Ramos (cell line): Measurements from ENCODE around the gene IL17RC.

Experiments
- in situ Hi-C: fragments of 300-500 bp; cut with MboI; formaldehyde crosslinking; loops from one replicate; pipeline ENCODE4 v1.14.3; 2022; ENCODE audit warnings: low sequenced_read_pairs; ENCODE audit not compliant: unreplicated experiment

IL17RC gene

DNA sequence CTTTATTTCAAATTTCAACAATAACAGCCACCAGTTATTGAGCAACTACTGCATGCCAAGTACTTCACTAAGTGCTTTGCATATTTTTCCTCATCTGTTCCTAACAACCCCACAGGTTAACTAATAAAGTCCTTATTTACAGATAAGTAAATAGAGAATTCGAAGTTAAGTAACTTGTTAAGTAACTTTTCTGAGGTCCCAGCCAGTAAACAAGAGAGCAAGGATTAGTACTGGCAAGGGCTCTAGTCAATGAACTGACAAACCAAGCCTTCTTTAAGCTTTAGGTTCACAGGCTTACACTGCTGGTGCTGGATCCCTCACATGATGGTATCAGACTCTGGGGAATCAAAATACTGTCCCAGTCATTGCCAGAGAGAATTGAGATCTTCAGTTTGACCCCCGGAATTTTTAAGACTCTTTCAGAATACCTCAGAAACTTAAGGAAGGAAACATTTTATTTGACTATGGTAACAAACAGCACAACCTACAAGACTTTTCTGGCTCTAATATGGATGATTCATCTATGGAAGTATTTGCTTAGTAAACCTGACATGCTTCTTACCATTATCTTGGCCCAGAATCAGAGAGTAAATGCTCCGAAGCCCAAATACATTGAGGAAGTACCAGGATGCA, 53.2 kb downstream of the IL17RC start:
- in situ Hi-C loops, result no loop called here

DNA sequence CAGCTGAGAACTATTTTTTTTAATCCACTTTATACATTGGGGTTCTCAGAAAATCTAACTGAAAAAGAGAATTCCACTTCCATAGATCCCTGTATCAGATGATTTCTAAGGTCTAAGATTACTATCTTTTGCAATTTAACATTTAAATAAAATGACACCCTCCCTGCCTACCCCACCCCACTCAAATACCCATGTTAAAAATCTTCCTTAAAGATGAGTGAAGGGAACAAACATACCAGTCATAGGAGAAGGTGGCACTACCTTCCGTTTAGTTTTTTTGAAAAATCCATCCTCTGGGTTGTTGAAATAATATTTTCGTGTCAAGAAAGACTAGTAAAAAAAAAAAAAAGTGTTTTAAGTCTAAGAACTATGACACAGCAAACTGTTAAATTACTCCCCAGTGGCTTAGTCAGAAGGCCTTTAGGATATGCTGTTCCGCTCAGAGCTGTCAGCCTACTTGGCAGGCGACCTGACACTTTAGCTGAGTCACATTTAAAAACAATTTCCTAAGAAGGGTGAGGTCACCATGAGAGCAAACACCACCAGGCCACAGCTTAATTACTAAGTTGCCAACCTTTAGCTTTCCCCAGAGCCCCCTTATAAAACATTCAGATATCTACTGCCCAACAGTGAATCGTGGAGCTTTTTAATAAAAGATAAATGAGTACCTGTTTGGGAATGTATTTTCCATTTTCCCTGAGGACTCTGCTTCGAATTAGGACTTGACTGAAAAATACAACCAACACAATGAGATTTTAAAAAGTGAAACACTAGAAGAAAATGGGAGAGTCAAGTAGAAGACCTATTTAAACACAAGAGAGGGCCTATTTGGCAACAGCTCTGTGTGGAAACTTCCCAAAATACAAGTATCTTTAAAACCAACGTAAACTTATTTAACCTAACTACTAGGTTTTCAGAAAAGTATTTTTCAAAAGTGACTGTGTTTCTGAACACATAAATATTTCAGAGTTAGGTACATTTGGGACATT, 60.1 kb downstream of the IL17RC start:
- in situ Hi-C loops, result no loop called here

DNA sequence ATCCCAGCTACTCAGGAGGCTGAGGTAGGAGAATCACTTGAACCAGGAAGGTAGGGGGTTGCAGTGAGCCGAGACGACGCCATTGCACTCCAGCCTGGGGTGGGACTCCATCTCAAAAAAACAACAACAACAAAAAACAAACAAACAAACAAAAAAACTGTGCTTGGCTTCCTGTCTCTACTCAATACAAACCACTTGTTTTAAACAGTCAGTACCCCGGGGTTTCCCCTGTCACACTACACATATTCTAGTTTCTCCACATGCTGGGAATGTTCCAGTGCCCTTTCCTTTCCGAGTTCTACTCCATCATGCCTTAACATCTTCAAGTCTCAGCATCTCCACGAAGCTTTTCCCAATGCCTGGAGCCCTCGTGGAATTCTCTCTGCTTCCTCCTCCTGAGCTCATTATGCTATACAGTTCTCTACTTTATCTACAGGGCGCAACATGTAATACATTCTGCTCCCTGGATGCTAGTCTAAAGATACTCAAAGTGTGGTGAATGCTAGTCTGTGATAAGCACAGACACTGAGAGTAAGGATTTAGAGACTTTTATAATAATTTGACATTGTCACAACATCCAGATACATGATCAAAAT, 61.9 kb downstream of the IL17RC start:
- in situ Hi-C loops, result no loop called here

GRCh38 chr3:9980251-9980650, 63.4 kb downstream of the IL17RC start:
- in situ Hi-C loops, result no loop called here
